ENCODE measurements around the gene MYH9. TPM values are rescaled to one million over a fixed set of nuclear protein-coding genes. Genes with fewer than 3 reads are reported as not detected.

The MYH9 gene
- total and polyA plus RNA-seq, 4 donors, result 32.3 to 150 (median 98.7) TPM

DNA sequence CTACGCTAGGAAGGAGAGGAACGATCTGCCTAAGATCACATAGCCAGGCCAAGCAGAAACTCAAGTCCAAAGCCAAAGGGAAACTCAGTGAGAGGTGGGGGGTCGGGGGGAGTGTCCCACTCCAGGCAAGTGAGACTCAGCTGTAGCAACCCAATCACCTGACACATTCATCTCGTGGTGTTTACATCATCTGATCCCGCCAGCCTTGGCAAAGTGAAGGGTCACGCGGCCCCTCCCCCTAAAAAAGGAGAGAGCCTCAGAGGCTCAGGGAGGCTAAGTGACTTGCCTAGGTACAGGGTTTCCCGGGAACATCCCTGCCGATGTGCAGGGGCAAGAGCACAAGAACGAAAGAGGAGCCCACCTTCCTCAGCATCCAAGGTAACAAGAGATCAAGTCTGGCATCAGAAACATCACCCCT, 21.5 kb downstream of the MYH9 start:
- DNase-seq (ENCODE audit: low spot score), result no peak
- 70% methylated on average over 10 of the region's 10 CpGs for WGBS
- H3K36me3 ChIP-seq (ENCODE audit: control insufficient read depth in 4 of 4, insufficient read depth in 3 of 4, low read depth in 1 of 4, low read length in 3 of 4), result no peaks in the 10 kb centered on the region
- H3K9ac ChIP-seq (ENCODE audit: low read depth in 1 of 2, low read length in 2 of 2), result no peak overlapping the region
- peak overlapping the region; percentile 46 to 77 for H3K27ac ChIP-seq (ENCODE audit: low read depth in 1 of 2, low read length in 2 of 2)
- H3K9me3 ChIP-seq (ENCODE audit: control insufficient read depth in 4 of 4, low read length in 3 of 4), result no peaks in the 10 kb centered on the region
- peaks cover 42 to 91% (median 74%) of the 10 kb centered on the region in 4 donors for H3K4me1 ChIP-seq (ENCODE audit: control insufficient read depth in 4 of 4, insufficient read depth in 4 of 4, low read length in 3 of 4)
- no peak overlapping the region for H3K4me3 ChIP-seq (ENCODE audit: low read depth in 1 of 3, low read length in 3 of 3)
- no peaks in the 10 kb centered on the region for H3K27me3 ChIP-seq (ENCODE audit: control insufficient read depth in 4 of 4, insufficient read depth in 4 of 4, low read length in 3 of 4)
- TF ChIP-seq, protein P1, sequence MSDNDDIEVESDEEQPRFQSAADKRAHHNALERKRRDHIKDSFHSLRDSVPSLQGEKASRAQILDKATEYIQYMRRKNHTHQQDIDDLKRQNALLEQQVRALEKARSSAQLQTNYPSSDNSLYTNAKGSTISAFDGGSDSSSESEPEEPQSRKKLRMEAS (IDR thresholded peaks at IDR 0.05), result no peak
- TF ChIP-seq TAF1 (conservative IDR thresholded peaks at IDR 0.05), result no peak
- TF ChIP-seq, protein P2, sequence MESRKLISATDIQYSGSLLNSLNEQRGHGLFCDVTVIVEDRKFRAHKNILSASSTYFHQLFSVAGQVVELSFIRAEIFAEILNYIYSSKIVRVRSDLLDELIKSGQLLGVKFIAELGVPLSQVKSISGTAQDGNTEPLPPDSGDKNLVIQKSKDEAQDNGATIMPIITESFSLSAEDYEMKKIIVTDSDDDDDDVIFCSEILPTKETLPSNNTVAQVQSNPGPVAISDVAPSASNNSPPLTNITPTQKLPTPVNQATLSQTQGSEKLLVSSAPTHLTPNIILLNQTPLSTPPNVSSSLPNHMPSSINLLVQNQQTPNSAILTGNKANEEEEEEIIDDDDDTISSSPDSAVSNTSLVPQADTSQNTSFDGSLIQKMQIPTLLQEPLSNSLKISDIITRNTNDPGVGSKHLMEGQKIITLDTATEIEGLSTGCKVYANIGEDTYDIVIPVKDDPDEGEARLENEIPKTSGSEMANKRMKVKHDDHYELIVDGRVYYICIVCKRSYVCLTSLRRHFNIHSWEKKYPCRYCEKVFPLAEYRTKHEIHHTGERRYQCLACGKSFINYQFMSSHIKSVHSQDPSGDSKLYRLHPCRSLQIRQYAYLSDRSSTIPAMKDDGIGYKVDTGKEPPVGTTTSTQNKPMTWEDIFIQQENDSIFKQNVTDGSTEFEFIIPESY (IDR thresholded peaks at IDR 0.05), result no peak
- TF ChIP-seq EGR1 (IDR thresholded peaks at IDR 0.05; ENCODE audit: low read depth in 2 of 2), result no peak
- no peak for TF ChIP-seq NR2F2 (IDR thresholded peaks at IDR 0.05)
- no peak for TF ChIP-seq FOXA1 (IDR thresholded peaks at IDR 0.05)
- no peak for TF ChIP-seq SP1 (IDR thresholded peaks at IDR 0.05)
- TF ChIP-seq, protein P3, sequence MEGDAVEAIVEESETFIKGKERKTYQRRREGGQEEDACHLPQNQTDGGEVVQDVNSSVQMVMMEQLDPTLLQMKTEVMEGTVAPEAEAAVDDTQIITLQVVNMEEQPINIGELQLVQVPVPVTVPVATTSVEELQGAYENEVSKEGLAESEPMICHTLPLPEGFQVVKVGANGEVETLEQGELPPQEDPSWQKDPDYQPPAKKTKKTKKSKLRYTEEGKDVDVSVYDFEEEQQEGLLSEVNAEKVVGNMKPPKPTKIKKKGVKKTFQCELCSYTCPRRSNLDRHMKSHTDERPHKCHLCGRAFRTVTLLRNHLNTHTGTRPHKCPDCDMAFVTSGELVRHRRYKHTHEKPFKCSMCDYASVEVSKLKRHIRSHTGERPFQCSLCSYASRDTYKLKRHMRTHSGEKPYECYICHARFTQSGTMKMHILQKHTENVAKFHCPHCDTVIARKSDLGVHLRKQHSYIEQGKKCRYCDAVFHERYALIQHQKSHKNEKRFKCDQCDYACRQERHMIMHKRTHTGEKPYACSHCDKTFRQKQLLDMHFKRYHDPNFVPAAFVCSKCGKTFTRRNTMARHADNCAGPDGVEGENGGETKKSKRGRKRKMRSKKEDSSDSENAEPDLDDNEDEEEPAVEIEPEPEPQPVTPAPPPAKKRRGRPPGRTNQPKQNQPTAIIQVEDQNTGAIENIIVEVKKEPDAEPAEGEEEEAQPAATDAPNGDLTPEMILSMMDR (IDR thresholded peaks at IDR 0.05; ENCODE audit: low read depth, low read length, missing input control), result no peak
- TF ChIP-seq, protein P4, sequence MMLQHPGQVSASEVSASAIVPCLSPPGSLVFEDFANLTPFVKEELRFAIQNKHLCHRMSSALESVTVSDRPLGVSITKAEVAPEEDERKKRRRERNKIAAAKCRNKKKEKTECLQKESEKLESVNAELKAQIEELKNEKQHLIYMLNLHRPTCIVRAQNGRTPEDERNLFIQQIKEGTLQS (IDR thresholded peaks at IDR 0.05), result no peak

DNA sequence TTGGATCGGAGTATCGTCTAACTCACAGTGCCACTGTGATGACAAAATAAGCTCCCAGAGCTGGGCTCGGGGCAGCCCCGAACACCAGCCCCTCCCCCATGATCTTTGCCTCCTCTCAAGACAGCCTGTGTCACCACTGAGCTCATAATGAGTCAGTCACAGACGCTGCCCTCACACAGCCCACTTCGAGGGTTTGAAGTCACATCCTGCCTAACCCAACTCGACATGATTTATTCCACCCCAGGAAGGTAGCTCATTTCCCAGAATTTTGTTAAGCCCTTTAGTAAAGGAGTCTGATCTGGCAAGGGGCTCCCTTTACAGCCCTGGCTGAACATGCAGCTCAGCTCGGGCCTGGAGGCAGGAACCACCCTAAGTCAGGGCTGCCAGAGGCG, 22.8 kb downstream of the MYH9 start:
- Histone ChIP-seq H3K27ac (ENCODE audit: low read depth in 1 of 2, low read length in 2 of 2) (peak overlapping the region; percentile 62 to 77), H3K27me3 (ENCODE audit: control insufficient read depth in 4 of 4, insufficient read depth in 4 of 4, low read length in 3 of 4) (no peaks in the 10 kb centered on the region), H3K4me3 (ENCODE audit: low read depth in 1 of 3, low read length in 3 of 3) (no peak overlapping the region), H3K9ac (ENCODE audit: low read depth in 1 of 2, low read length in 2 of 2) (no peak overlapping the region), H3K4me1 (ENCODE audit: control insufficient read depth in 4 of 4, insufficient read depth in 4 of 4, low read length in 3 of 4) (peaks cover 38 to 86% (median 75%) of the 10 kb centered on the region in 4 donors), H3K36me3 (ENCODE audit: control insufficient read depth in 4 of 4, insufficient read depth in 3 of 4, low read depth in 1 of 4, low read length in 3 of 4) (no peaks in the 10 kb centered on the region), H3K9me3 (ENCODE audit: control insufficient read depth in 4 of 4, low read length in 3 of 4) (no peaks in the 10 kb centered on the region)
- no peak for DNase-seq (ENCODE audit: low spot score)
- TF ChIP-seq FOXA2 (IDR thresholded peaks at IDR 0.05) (no peak), SP1 (IDR thresholded peaks at IDR 0.05) (no peak), RAD21 (IDR thresholded peaks at IDR 0.05) (no peak), GABPA (IDR thresholded peaks at IDR 0.05 in 1 of 2, conservative IDR thresholded peaks at IDR 0.05 in 1 of 2) (peak; percentile 36 to 64), HNF4G (IDR thresholded peaks at IDR 0.05) (no peak), FOXA1 (IDR thresholded peaks at IDR 0.05) (no peak), JUND (IDR thresholded peaks at IDR 0.05) (peak in 1 of 2 donors; percentile 74)
- TF ChIP-seq, protein P2 (IDR thresholded peaks at IDR 0.05), result no peak
- TF ChIP-seq, protein P3 (IDR thresholded peaks at IDR 0.05; ENCODE audit: low read depth, low read length, missing input control), result no peak
- TF ChIP-seq, protein P5, sequence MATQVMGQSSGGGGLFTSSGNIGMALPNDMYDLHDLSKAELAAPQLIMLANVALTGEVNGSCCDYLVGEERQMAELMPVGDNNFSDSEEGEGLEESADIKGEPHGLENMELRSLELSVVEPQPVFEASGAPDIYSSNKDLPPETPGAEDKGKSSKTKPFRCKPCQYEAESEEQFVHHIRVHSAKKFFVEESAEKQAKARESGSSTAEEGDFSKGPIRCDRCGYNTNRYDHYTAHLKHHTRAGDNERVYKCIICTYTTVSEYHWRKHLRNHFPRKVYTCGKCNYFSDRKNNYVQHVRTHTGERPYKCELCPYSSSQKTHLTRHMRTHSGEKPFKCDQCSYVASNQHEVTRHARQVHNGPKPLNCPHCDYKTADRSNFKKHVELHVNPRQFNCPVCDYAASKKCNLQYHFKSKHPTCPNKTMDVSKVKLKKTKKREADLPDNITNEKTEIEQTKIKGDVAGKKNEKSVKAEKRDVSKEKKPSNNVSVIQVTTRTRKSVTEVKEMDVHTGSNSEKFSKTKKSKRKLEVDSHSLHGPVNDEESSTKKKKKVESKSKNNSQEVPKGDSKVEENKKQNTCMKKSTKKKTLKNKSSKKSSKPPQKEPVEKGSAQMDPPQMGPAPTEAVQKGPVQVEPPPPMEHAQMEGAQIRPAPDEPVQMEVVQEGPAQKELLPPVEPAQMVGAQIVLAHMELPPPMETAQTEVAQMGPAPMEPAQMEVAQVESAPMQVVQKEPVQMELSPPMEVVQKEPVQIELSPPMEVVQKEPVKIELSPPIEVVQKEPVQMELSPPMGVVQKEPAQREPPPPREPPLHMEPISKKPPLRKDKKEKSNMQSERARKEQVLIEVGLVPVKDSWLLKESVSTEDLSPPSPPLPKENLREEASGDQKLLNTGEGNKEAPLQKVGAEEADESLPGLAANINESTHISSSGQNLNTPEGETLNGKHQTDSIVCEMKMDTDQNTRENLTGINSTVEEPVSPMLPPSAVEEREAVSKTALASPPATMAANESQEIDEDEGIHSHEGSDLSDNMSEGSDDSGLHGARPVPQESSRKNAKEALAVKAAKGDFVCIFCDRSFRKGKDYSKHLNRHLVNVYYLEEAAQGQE (IDR thresholded peaks at IDR 0.05), result no peak
- WGBS, result 26% methylated on average over 9 of the region's 9 CpGs
